GM12891 (cell line): ENCODE data around the gene ALG5.

Source experiments
- DNase-seq: peaks from one replicate; pipeline ENCODE4 v3.0.0; 2011; ENCODE audit warnings: low spot score; ENCODE audit not compliant: insufficient read length
- FAIRE-seq: peaks from 2 replicates; lab custom pipeline; 2011; peaks lifted over from hg19 to GRCh38; lab: Jason Lieb, UNC
- PAX5 ChIP-seq: IDR thresholded peaks from 2 replicates; pipeline ENCODE4 v1.6.1; 2011; ENCODE audit warnings: low read length, moderate library complexity, mild to moderate bottlenecking; ENCODE audit not compliant: insufficient read depth, severe bottlenecking
- POLR2A ChIP-seq: IDR thresholded peaks from 2 replicates; pipeline ENCODE4 v1.6.1; 2011; ENCODE audit warnings: low read depth, low read length, control low read depth
- POLR2AphosphoS5 ChIP-seq: IDR thresholded peaks from 2 replicates; pipeline ENCODE4 v1.6.1; 2011; ENCODE audit warnings: low read depth, low read length, control low read depth
- POU2F2 ChIP-seq: IDR thresholded peaks from 2 replicates; pipeline ENCODE4 v1.6.1; 2011; ENCODE audit warnings: low read depth, mild to moderate bottlenecking, control low read depth, low read length, moderate library complexity
- SPI1 ChIP-seq: IDR thresholded peaks from 2 replicates; pipeline ENCODE4 v1.6.1; 2011; ENCODE audit warnings: low read depth, low read length, control low read depth
- TAF1 ChIP-seq: IDR thresholded peaks from 2 replicates; pipeline ENCODE4 v1.6.1; 2011; ENCODE audit warnings: low read depth, low read length, control low read depth

The ALG5 gene

GRCh38 chr13:37023871-37024270 lies 24.7 kb upstream of the ALG5 start:
- DNase-seq: no peak
- TF ChIP-seq SPI1 (no peak), POLR2A (no peak), POU2F2 (no peak), POLR2AphosphoS5 (no peak), PAX5 (no peak), TAF1 (no peak)
- no peak for FAIRE-seq

GRCh38 chr13:37014609-37015008 lies 15.5 kb upstream of the ALG5 start:
- FAIRE-seq (no peak), DNase-seq (no peak)
- TF ChIP-seq POU2F2: no peak
- no peak for TF ChIP-seq POLR2AphosphoS5
- no peak for TF ChIP-seq SPI1
- TF ChIP-seq TAF1: no peak
- no peak for TF ChIP-seq PAX5
- no peak for TF ChIP-seq POLR2A

GRCh38 chr13:37011788-37012187 lies 12.6 kb upstream of the ALG5 start:
- FAIRE-seq (no peak), DNase-seq (no peak)

GRCh38 chr13:37011002-37011401 lies 11.9 kb upstream of the ALG5 start:
- no peak for FAIRE-seq
- no peak for TF ChIP-seq POLR2A
- no peak for TF ChIP-seq SPI1
- TF ChIP-seq POU2F2: no peak
- no peak for TF ChIP-seq TAF1
- no peak for TF ChIP-seq PAX5
- no peak for TF ChIP-seq POLR2AphosphoS5
- DNase-seq: no peak

More at GRCh38 chr13:37011788-37012187, 12.6 kb upstream of the ALG5 start:
- TF ChIP-seq POU2F2 (no peak), SPI1 (no peak), POLR2AphosphoS5 (no peak), PAX5 (no peak), TAF1 (no peak)

- FAIRE-seq (no peak), DNase-seq (no peak)
- TF ChIP-seq POLR2A (no peak), TAF1 (no peak)
Measured at GRCh38 chr13:37010424-37010823, 11.3 kb upstream of the ALG5 start.

- TF ChIP-seq POU2F2 (no peak), SPI1 (no peak), POLR2A (no peak), POLR2AphosphoS5 (no peak), PAX5 (no peak), TAF1 (no peak)
- FAIRE-seq (no peak), DNase-seq (no peak)
Measured at GRCh38 chr13:37009692-37010091, 10.6 kb upstream of the ALG5 start.

GRCh38 chr13:37001921-37002250 lies 2.7 kb upstream of the ALG5 start:
- TF ChIP-seq POU2F2: no peak
- TF ChIP-seq POLR2AphosphoS5: no peak
- DNase-seq: no peak
- no peak for FAIRE-seq

- DNase-seq (no peak), FAIRE-seq (no peak)
- TF ChIP-seq POLR2A (no peak), SPI1 (no peak), PAX5 (no peak), TAF1 (no peak), POLR2AphosphoS5 (no peak), POU2F2 (no peak)
Measured at GRCh38 chr13:36998624-36999041, 507 bp downstream of the ALG5 start.

GRCh38 chr13:36997716-36998427 lies 1.3 kb downstream of the ALG5 start:
- no peak for TF ChIP-seq POLR2AphosphoS5
- TF ChIP-seq SPI1: no peak
- TF ChIP-seq POLR2A: no peak
- TF ChIP-seq TAF1: no peak
- no peak for TF ChIP-seq PAX5
- TF ChIP-seq POU2F2: no peak
- FAIRE-seq (no peak), DNase-seq (no peak)

GRCh38 chr13:36992362-36992761 lies 6.8 kb downstream of the ALG5 start:
- DNase-seq (no peak), FAIRE-seq (no peak)
- no peak for TF ChIP-seq SPI1
- TF ChIP-seq POLR2A: no peak
- TF ChIP-seq PAX5: no peak

- DNase-seq: no peak
- no peak for FAIRE-seq
- no peak for TF ChIP-seq POU2F2
- no peak for TF ChIP-seq POLR2AphosphoS5
- no peak for TF ChIP-seq SPI1
- TF ChIP-seq PAX5: no peak
- no peak for TF ChIP-seq POLR2A
- TF ChIP-seq TAF1: no peak
Measured at GRCh38 chr13:36986462-36987240, 12.5 kb downstream of the ALG5 start.
